Measurements from ENCODE around the gene PDE11A. TPM values are rescaled to one million over a fixed set of nuclear protein-coding genes. Genes with fewer than 3 reads are reported as not detected.

The PDE11A gene
- total and polyA plus RNA-seq, 2 of the 13 experiments (the other 11 are each of a cell fraction or from before 2014, with no cell fraction given) = 1.2 to 1.7 TPM

DNA sequence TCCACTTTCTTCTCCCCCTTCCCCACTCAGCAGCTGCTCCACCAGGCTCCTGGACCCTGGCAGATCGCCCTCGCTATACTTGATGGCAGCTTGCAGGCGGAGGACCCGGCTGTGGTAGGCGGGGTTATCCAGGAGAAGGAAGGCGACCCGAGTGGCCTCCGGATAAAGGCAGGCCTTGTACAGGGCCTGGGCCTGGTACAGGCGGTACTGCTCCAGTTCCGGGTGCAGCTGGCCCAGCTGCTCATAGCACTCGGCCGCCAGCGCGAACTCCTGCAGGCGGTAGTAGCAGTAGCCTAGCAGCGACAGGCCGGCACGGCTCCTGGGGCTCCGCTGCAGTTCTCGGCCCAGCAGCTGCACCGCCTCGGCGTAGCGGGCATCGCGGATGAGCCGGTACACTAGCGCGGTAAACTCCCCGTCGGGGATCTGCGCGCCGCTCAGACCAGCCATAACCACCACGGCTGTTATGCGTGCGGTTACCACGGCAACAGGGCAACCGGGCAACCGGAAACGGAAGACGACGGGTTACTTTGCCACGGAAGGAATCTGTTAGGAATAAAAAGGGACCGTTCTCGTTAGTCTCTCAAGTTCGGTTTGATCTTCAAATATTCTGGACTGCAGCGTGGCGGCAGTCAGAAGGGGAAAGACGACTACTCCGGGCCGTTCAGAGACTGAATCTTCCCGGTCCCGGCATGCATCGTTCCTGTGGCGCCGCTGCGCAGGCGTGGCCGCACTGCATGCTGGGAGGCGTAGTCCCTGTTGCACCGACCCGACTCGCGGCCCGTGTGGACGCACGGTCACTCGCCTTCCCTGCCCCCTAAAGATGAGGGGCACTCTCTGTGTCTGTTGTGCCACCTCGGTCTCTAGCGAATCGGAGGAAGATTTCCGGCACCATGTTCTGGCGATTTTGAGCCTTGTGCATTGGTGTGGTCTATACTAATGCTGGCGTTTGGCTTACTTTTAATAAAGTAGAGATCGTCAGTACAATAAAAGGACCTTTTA is 454.0 kb downstream of the PDE11A start (continued):
- TF ChIP-seq ZNF775 (CRISPR knock-in tag; IDR thresholded peaks at IDR 0.05; ENCODE audit: borderline replicate concordance) = peak; percentile 29; the same call in 1 of the 2 replicates
- TF ChIP-seq MEF2D (CRISPR knock-in tag; IDR thresholded peaks at IDR 0.05) = peak; percentile 91
- no peak for TF ChIP-seq BCLAF1 (IDR thresholded peaks at IDR 0.05)
- TF ChIP-seq ZC3H4 (CRISPR knock-in tag; IDR thresholded peaks at IDR 0.05; ENCODE audit: borderline replicate concordance) = no peak
- TF ChIP-seq ZNF616 (CRISPR knock-in tag; IDR thresholded peaks at IDR 0.05; ENCODE audit: low read depth) = no peak; the same call in 1 of the 2 replicates
- peak; percentile 54; the same call in 1 of the 2 replicates for TF ChIP-seq ZMAT3 (CRISPR knock-in tag; conservative IDR thresholded peaks at IDR 0.05)
- peak; percentile 87 for TF ChIP-seq ZMYM2 (CRISPR knock-in tag; IDR thresholded peaks at IDR 0.05)
- TF ChIP-seq ZSCAN29 (CRISPR knock-in tag; conservative IDR thresholded peaks at IDR 0.05) = peak; percentile 94
- TF ChIP-seq ZNF451 (CRISPR knock-in tag; IDR thresholded peaks at IDR 0.05) = no peak
- TF ChIP-seq ZNF512B (CRISPR knock-in tag; IDR thresholded peaks at IDR 0.05; ENCODE audit: borderline replicate concordance) = no peak; the same call in 1 of the 2 replicates
- TF ChIP-seq, protein P1, sequence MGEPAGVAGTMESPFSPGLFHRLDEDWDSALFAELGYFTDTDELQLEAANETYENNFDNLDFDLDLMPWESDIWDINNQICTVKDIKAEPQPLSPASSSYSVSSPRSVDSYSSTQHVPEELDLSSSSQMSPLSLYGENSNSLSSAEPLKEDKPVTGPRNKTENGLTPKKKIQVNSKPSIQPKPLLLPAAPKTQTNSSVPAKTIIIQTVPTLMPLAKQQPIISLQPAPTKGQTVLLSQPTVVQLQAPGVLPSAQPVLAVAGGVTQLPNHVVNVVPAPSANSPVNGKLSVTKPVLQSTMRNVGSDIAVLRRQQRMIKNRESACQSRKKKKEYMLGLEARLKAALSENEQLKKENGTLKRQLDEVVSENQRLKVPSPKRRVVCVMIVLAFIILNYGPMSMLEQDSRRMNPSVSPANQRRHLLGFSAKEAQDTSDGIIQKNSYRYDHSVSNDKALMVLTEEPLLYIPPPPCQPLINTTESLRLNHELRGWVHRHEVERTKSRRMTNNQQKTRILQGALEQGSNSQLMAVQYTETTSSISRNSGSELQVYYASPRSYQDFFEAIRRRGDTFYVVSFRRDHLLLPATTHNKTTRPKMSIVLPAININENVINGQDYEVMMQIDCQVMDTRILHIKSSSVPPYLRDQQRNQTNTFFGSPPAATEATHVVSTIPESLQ (CRISPR knock-in tag; conservative IDR thresholded peaks at IDR 0.05) = no peak
- TF ChIP-seq ZKSCAN1 (IDR thresholded peaks at IDR 0.05; ENCODE audit: low read length) = no peak
- TF ChIP-seq, protein P2, sequence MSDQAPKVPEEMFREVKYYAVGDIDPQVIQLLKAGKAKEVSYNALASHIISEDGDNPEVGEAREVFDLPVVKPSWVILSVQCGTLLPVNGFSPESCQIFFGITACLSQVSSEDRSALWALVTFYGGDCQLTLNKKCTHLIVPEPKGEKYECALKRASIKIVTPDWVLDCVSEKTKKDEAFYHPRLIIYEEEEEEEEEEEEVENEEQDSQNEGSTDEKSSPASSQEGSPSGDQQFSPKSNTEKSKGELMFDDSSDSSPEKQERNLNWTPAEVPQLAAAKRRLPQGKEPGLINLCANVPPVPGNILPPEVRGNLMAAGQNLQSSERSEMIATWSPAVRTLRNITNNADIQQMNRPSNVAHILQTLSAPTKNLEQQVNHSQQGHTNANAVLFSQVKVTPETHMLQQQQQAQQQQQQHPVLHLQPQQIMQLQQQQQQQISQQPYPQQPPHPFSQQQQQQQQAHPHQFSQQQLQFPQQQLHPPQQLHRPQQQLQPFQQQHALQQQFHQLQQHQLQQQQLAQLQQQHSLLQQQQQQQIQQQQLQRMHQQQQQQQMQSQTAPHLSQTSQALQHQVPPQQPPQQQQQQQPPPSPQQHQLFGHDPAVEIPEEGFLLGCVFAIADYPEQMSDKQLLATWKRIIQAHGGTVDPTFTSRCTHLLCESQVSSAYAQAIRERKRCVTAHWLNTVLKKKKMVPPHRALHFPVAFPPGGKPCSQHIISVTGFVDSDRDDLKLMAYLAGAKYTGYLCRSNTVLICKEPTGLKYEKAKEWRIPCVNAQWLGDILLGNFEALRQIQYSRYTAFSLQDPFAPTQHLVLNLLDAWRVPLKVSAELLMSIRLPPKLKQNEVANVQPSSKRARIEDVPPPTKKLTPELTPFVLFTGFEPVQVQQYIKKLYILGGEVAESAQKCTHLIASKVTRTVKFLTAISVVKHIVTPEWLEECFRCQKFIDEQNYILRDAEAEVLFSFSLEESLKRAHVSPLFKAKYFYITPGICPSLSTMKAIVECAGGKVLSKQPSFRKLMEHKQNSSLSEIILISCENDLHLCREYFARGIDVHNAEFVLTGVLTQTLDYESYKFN (CRISPR knock-in tag; conservative IDR thresholded peaks at IDR 0.05) = 0 out of 2 replicates have a peak, but pooled peaks have one; percentile 37
- no peak; the same call in 1 of the 2 replicates for TF ChIP-seq KLF13 (CRISPR knock-in tag; IDR thresholded peaks at IDR 0.05)
- peak; percentile 37; the same call in 1 of the 2 replicates for TF ChIP-seq RARA (CRISPR knock-in tag; IDR thresholded peaks at IDR 0.05)
- no peak for TF ChIP-seq ZNF672 (CRISPR knock-in tag; IDR thresholded peaks at IDR 0.05)
- no peak for TF ChIP-seq ATAD3A (CRISPR knock-in tag; IDR thresholded peaks at IDR 0.05)
